Hematopoietic multipotent progenitor cell treated with erythropoietin and hydrocortisone succinate and interleukin-3 and kit ligand, for 8 days (in vitro differentiated cells): ENCODE measurements around the gene TXNDC2.

Experiments
- DNase-seq: peaks from one replicate; pipeline ENCODE4 v3.0.0-alpha.2; 2015

TXNDC2 gene

DNA sequence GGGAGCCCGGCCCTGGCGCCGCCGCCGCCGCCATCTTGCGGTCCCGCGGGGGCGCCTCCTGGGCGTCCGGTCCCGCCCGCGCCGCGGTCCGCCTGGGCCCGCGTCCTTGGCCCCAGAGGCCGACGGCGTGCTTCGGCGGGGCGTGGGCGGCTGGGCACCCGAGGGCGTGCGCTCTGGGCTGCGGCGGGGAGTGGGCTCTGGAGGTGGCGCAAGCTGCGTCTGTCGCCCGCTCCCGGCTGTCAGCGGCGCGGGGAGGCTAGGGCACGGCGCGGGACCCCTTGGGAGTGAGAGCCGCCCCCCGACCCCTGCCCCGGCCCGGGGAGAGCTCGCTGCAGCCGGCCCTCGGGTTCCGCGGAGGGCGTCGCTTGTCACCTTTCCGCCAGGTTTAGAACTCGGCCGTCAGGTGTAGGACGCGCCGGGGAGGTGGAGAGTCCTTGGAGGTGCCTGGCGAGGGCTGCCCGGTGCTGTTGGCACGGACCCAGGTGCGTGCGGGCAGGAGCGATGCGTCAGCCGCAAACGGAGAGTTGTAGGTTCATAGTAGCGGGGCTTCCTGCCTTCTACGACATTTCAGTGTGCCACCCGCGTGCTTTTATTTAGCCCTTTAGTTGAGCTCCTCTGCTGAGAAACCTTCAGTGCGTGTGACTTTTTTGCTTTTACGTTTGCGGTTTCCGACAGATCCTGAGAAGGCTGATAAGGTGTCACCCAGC, 29.0 kb downstream of the TXNDC2 start:
- DNase-seq = peak; percentile 94

DNA sequence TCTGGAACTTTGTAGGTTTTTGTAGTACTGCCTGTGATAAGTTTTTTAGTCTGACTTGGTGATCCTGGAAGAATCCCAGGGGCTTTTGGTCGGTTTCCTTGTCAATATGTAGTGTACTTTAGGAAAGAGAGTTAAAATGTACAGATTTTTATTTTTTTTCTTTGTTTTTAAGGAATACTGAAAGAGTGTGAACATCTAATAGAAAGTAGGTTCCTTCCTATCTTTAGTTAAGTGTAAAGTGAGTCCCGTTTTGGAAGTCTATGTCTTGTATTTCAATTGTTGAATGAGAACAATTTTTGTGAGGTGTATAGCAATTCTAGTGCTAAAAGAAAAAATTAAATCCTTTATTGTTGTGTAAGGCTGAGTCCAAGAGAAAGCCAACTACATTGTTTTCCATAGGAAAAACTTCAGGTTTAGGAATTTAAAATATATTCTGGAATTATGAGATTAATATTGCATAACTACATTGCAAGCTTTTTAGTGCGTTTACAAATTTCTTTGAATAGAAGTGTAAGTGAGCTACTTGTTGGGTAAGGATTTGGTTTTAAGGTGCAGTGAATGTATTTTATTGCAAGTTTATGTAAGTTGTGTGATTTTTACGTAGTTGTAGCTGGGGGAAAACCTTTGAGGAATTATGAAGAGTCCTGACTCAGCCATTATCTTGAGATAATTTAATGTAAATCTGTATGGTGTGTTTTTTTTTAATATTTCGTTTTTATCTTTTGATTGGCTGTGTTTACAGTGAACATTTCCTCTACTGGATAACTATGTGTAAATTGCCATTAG, 29.7 kb downstream of the TXNDC2 start:
- no peak for DNase-seq

DNA sequence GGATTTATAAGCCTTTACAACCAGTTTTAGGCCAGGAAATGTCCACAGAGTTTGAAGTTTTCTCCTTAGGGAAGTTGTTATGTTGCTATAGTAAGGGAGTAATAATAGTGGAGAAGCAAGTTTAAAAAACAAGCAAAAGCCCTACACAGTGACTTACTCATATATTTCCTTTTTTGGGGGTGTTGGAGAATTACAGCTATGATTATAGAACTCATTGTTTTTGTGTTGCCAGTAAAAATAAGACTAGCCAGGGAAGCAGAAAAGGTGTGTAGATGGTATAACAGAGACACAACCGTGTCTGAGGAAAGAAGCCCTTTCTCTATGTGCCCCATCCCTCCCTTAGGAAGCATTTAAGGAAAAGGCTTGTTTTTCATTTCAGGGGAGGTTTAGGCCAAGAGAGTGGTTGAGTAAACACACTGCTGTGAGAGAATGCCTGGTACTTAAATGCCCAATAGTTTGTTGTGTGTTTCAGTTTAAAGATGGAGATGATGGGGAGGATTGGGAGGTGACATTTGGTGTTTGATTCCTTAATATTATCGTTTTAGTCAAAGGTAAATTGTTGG, 30.4 kb downstream of the TXNDC2 start:
- DNase-seq = no peak

DNA sequence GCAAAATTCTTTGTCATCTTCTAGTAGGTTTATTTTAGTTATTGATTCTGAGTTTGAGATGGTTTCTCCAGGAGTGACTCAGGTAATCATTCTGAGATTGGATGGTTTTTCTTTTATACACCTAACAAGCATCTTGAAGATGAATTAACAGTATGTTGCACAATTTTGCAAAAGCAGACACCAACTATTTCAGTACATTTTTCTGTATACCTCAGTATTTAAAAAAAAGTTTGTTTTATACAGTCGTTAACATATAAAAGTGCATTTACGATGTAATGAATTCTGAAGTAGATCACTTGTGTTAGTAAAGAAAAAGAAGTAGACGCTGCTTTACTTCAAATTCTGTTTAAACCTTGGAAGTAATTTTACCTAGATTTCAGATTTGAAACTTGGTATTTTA, 31.0 kb downstream of the TXNDC2 start:
- no peak for DNase-seq

DNA sequence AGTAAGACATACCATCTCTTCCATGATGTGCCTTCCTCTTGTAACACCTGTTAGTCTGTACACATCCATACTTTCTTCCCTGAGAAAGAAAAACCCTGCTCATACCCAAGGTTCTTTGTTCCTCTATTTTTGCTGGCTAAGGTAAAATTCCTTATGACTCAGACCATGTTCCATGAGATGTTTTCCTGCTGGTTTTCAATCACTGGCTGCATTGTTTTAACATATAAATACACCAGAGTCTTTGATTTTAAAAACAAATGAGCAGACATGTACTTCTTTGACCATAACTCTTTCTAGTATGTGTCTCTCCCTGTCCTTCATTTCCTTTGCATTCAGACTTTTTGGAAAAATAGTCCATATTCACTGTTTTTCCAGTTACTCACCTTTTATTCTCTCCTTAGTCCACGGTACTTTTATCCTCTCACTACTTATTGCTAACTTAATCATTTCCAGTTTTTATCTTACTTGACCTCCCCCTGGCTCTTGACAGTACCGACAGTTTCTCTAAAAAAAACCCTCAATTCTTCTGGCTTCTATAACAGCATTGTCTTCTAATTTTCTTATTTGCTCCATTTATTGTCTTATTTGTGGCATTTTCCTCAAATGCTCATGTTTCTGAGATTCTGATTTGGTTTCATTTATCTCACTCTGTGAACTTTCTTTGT, 32.4 kb downstream of the TXNDC2 start:
- DNase-seq = no peak

DNA sequence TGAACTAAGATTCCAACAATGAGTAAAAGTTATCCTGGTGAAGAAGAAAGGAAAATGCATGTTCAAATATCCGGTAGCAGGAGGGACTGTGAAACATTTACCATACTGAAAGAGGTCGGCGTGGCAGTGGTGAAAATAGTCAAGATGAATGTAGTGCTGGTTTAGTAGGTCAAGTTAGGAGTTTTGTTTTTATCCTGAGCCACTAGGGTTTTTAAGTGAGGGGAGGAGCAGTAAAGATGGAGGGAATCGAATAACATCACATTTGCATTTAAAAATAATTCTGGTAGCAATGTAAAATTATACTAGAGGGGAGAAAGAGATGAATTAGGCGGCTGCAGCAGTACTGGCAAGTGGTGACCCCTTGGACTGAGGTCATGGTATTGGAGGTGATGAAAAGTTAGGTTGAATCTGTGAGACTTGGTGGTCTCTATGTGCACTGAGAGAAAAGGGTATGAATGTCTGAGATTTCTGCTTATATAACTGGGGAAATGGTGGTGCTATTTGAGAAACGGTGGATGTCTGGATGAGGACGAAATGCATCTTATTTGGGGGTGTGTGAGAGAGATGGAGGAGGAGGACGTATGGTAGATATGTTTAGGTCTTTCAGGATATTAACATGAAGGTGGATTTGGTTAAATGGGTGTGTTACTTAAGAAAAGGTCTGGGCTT, 33.9 kb downstream of the TXNDC2 start:
- no peak for DNase-seq

DNA sequence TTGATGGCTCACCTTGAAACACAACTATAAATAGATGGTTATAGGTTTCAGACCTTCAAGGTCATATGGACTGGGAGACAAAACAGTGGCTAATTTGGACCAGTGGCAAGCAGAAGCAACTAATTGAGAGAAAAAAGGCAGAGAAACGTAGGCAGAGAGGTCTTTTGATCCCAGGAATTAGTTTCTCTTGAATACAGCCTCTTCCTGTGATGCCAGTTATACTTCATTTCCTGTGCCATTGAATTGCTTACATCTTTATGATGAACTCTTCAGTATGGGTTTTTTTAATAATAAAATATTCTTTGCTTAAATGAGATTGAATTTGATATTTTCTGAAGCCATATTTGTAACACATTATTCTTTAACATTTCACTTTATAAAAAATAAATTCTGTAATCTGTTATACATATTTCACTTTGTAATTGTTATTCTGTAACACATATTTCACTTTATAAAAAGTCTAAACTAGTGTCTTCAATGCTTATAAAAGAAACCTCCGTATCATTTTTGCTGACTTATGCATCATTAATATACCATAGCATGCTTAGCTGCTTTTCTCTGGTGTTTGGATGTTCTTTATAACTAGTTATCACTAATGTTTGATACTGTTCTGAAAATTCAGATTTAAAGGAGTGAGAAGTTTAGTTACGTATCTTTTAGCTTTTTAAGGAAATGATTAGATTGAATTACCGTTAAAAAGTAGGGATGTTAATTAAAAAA, 37.0 kb downstream of the TXNDC2 start:
- no peak for DNase-seq

DNA sequence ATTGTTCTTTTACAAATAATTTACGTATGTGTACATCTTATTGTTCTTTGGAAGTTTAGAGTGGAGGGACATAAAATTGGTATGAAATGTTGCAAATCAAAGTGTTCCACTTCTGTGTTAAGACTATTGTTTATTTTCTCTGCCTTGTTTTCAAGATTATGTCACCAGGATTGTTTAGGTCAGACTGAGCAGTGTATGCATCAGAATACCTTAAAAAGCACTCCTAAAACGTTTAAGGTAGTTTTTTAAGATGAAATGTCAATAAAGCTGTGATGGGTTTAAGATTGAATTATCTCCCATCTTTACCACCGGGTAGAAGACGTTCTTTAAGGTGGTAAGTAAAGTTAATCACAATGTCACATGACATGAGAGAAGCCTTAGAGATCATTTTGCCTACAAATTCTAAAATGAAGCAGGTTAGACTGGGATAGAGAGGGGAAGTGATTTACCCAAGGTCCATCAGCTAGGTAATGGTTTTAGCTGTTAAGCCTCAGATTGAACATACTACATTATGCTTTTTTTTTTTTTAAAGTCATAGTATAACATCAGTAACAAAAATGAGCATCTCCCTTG, 38.7 kb downstream of the TXNDC2 start:
- no peak for DNase-seq

DNA sequence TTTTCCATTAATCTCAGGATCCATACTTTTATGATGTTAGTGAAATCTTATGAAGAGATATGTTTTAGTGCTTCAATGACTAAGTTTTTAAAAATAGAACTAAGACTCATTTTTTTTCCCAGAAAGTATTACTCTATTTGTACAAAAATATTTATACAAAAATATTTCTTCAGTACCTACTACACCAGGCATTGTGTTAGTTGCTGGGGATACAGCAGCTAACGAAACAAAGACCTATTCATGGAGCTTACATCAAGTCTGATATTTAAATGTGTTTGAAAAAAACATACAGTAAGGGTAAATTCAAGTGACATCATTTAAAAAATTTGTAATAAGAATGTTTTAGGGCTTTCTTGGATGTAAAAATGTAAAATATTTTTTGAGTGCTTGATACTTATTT, 39.6 kb downstream of the TXNDC2 start:
- no peak for DNase-seq

DNA sequence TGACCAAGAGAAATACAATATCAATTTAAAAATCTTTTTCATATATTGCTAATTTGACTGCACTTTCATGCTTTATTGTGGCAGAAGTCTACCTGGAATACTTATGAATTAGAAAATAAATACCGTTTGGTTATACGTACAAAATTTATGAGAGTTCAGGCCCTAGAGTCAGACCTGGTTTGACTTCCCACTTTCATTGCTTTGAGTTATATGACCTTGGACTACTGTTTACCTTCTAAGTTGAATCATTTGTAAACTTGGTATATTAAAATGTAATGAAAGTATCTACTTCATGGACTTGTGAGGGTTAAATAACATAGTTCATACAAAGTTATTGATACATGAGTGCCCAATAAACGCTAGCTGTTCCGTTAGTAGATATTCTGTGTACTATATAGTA, 40.0 kb downstream of the TXNDC2 start:
- DNase-seq = no peak

DNA sequence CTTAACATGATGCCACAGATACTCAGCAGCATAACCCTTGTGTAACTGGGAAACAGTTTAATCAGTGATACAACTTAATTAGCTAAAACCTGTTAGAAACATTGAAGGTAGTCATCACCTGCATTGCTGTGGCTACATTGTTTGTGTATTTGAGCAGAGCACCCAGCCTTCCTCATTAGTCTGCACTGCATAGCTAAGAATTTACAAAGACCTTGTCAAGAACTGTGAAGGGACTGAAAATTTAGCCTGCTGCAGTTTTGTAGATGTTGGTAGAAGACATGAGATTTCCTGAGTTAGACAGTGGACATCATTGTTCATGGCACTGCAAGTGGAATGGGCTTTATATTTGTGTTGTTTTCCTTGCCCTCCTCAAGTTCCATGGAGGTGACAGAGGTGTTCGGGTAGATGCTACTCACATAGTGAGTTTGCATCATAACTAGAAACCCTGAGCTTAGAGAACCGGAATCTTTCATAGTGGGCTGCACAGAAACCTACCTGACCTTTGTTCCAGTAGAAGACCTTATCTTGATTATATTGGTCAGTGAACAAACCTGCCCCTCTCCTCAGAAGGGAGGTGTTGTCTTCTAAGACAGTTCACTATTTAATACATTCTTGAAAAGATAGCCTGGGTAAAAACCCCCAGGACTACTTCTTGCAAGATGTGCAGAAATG, 40.6 kb downstream of the TXNDC2 start:
- no peak for DNase-seq

DNA sequence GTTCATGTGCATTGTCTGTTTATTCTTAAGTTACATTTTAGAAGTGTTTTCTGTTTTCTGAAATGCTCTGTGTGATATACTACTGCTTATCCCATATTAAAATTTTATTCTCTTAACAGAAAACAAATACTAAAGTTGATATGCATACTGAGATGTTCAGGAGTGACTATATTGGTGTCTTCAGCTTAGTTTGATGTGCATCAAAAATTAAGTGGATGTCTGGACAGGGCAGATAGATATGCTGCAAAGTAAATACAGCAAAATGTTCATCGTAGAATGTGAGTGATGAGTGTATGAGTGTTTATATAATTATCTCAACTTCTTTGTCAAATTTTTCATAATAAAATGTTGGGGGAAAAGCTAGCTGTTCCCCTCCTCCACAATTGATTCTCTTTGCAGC, 41.2 kb downstream of the TXNDC2 start:
- no peak for DNase-seq

DNA sequence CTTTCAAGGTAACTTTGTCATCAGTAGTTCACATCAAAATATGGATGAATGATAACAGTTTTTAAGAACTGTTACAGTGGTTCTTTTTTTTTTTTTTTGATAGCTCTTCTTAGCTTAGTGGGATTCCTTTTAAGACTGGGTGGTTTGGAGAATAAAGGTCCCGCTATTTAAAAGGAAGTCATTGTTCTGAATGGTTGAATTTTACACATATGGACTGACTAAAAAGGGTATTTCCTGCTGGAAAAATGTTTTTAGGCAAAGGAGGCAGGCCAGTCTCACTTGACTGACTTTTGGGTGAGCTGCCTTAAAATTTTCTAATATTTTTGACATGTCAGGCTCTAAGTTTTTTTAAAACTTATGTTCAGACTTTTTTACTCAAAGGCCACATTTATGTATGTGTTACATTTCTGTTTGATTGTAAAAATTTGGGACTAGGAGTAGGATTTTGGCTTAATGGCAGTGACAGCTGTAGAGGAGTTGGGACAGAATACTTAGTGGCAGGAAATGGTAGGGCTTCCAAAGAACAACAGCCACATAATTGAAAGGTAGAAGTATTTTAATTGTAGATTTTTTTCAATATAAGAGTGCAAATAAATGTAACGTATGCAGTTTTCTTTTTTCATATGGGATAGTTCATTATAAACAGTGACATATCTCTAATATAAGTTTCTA, 41.8 kb downstream of the TXNDC2 start:
- DNase-seq = no peak

DNA sequence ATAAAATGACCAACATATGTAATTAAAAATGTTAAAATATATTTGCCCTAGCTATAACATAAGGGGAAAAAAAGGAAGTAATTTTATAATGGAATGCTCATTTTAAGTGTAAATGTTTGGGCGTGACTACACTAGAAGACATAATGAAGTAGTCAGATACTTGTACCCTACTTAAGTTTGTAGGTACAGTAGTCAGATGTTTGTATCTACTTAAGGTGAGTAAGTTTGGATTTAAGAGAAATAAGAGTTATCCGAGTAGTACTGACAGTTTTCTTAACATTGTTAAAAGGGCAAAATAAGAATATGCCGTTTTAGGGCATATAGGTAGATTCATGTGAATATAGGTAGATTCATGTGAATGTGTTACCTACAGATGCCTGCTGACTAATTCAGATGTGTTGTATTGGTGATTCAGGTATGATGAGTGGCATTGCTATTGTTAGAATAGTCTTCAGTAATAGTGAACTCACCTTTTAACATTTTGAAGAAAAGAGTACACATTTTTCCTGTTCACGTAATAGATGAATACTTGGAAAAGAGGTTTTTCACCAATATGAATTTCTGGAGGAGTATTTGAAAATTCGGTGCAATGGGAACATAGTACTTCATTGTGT, 43.0 kb downstream of the TXNDC2 start:
- no peak for DNase-seq

DNA sequence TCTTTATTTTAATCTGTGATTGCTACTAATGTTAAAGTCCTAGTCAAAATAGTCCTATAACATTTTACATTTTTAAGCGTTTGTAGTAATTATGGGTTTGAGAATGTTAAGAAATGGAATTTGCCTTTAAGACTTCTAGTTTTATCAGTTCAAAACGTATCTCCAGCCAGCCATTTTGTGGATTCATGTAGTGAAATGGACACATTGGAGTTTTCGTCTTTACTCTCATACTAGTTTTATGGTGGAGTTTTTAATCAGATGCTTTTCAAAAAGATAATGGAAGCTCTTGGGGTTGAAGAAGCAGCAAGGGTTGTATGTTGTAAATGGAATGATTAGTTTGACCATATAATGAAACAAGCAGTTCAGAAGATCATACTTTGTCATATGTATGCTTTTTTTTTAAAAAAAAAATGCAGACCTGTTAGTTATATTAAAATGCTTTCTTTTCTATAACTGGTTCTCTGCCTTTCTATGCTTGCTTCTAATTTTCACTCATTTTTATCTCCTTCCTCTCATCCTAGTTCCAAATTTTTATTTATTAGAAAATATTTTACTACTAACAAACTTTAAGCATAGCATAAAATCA, 44.6 kb downstream of the TXNDC2 start:
- DNase-seq = no peak

DNA sequence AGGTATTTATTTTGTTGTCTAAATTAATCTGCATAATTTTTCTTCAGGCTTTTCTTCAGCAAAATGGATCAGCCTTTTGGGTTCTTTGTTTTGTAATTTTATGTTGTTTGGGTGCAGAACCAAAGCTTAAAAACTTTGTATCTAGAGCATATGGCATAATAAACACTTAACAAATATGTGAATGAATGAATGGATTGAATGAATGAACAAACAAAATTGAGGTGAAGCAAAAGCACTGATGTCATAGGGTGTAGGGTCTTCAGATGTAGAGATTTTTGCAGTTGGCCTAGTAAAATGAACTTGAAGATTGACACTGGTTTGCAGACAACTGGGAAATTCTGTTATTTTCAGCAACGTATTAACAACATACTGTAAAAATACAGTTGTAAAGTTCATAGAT, 45.4 kb downstream of the TXNDC2 start:
- DNase-seq = no peak

DNA sequence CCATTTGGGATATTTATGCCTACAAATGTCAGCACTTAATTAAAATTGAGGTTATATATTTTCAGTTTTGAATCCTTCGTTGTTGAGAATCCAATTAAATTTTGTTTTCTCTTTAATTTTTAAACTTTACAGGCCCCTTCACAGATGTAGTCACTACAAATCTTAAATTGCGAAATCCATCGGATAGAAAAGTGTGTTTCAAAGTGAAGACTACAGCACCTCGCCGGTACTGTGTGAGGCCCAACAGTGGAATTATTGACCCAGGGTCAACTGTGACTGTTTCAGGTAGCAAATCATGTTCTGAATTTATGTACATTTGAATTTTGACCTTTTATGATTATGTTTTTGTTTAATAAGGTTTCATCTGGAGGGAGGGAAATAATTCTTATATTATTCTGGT, 45.9 kb downstream of the TXNDC2 start:
- DNase-seq = no peak

DNA sequence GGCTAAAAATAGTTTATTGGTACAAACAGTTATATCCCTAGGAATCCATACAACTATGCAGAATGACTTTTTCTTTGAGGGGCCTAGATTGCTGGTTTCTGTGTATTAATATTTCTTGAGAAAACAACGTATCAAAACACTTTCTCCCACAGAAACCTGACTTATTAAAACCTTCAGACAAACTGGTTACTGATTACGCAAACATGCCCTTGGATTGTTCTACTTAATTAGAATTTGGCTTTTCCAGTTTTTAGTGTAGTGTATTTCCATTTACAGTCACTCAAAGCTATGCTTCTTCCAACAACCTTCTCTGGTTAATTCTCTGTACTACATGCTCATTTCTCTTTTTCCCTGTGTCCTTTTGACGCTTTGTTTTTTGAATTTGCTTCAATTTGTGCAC, 48.1 kb downstream of the TXNDC2 start:
- DNase-seq = no peak

DNA sequence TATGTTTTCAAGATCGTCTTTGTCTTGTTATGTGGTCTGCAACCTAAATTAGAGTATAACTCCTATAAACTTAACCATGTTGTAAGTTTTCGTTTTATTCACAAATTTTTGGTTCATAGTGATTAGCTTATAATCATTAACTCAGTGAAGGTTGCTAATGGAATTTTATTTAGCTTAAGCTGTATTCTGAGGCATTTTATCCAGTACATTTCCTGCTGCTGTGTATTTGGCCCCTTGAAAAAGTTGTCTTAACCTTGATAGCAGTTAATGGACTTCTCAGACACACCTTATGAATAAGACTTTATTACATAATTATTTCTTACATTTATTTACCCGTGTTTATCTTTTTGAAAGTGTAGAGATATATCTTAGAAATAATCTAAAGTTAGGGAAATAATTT, 48.5 kb downstream of the TXNDC2 start:
- no peak for DNase-seq
